Activated CD8-positive, alpha-beta T cell treated with anti-CD3 and anti-CD28 coated beads for 36 hours (primary cell): ENCODE measurements around the gene PRKN. TPM values are rescaled to one million over a fixed set of nuclear protein-coding genes. Genes with fewer than 3 reads are reported as not detected.

Source experiments
- ATAC-seq: fragments of 200-7000 bp; cut with Tn5 transposase; one replicate; pipeline ENCODE4 v1.10.0; 2021; ENCODE audit warnings: mild to moderate bottlenecking, moderate library complexity
- CTCF ChIA-PET: fragments of 350-600 bp; sonication (Branson Sonifier 250); formaldehyde crosslinking; loops from one replicate; lab custom pipeline; 2021; ENCODE audit warnings: antibody characterized with exemption; lab: Charles Lee
- POLR2A ChIA-PET: fragments of 350-600 bp; sonication (Branson Sonifier 250); formaldehyde crosslinking; loops from one replicate; lab custom pipeline; 2021; ENCODE audit warnings: antibody characterized with exemption; lab: Charles Lee
- DNase-seq: peaks from one replicate; pipeline ENCODE4 v3.0.0-alpha.2; 2020
- H3K27ac Mint-ChIP-seq: one replicate; pipeline ENCODE4 v1.8.0; 2021; ENCODE audit warnings: mild to moderate bottlenecking, mixed read lengths
- H3K27me3 Mint-ChIP-seq: one replicate; pipeline ENCODE4 v1.8.0; 2021; ENCODE audit warnings: mixed read lengths
- H3K36me3 Mint-ChIP-seq: one replicate; pipeline ENCODE4 v1.8.0; 2021; ENCODE audit warnings: low read depth, mixed read lengths
- H3K4me1 Mint-ChIP-seq: one replicate; pipeline ENCODE4 v1.8.0; 2021; ENCODE audit warnings: low read depth, mixed read lengths
- H3K4me3 Mint-ChIP-seq: one replicate; pipeline ENCODE4 v1.8.0; 2021; ENCODE audit warnings: mild to moderate bottlenecking, moderate library complexity, mixed read lengths
- H3K9me3 Mint-ChIP-seq: one replicate; pipeline ENCODE4 v1.8.0; 2021; ENCODE audit warnings: mixed read lengths
- CTCF ChIP-seq: fragments of 200-600 bp; IDR thresholded peaks from one replicate; pipeline ENCODE4 v1.8.0; 2022; ENCODE audit warnings: antibody characterized with exemption, mild to moderate bottlenecking
- intact Hi-C: fragments of 100-400 bp; cut with micrococcal nuclease; formaldehyde crosslinking; loops from one replicate; pipeline ENCODE4 v1.10.0; 2022
- total RNA-seq, 2 experiments: library from RNA; stranded (reverse); gene quantifications; one replicate each; pipeline ENCODE4 v1.2.3, GENCODE V29; 2021

The PRKN gene
- total RNA-seq, 2 experiments from 2014 or later: 1.2 to 1.4 TPM

- TF ChIP-seq CTCF: no peak
- Mint-ChIP-seq H3K36me3 (no peaks in the 10 kb centered on the region), H3K27ac (no peak overlapping the region), H3K9me3 (peaks cover 2% of the 10 kb centered on the region), H3K4me3 (no peak overlapping the region), H3K4me1 (peaks cover 10% of the 10 kb centered on the region), H3K27me3 (no peaks in the 10 kb centered on the region)
- DNase-seq (no peak), ATAC-seq (no peak)
- POLR2A ChIA-PET: no interaction called here
- CTCF ChIA-PET: no interaction called here
- intact Hi-C loops: no loop called here
Observed at GRCh38 chr6:161630674-161631073, 1096.9 kb downstream of the PRKN start.

- POLR2A ChIA-PET: no interaction called here
- DNase-seq: no peak
- no peaks in the 10 kb centered on the region for H3K36me3 Mint-ChIP-seq
- no peaks in the 10 kb centered on the region for H3K27me3 Mint-ChIP-seq
- no peaks in the 10 kb centered on the region for H3K9me3 Mint-ChIP-seq
- H3K4me3 Mint-ChIP-seq: no peak overlapping the region
- intact Hi-C loops: no loop called here
- ATAC-seq: no peak
- H3K27ac Mint-ChIP-seq: no peak overlapping the region
- no peak for TF ChIP-seq CTCF
- CTCF ChIA-PET: no interaction called here
- H3K4me1 Mint-ChIP-seq: no peaks in the 10 kb centered on the region
Observed at GRCh38 chr6:161626132-161626676, 1101.4 kb downstream of the PRKN start.

- no peaks in the 10 kb centered on the region for H3K27me3 Mint-ChIP-seq
- TF ChIP-seq CTCF: no peak
- no peaks in the 10 kb centered on the region for H3K4me1 Mint-ChIP-seq
- ChIA-PET CTCF (interaction anchor here (1.2 kb wide), 1 partner anchor 206 kb away, joined by 3 read pairs; no protein-coding TSS in a partner anchor), POLR2A (no interaction called here)
- H3K27ac Mint-ChIP-seq: no peak overlapping the region
- no peaks in the 10 kb centered on the region for H3K9me3 Mint-ChIP-seq
- no peak overlapping the region for H3K4me3 Mint-ChIP-seq
- DNase-seq: no peak
- no peak for ATAC-seq
- no peaks in the 10 kb centered on the region for H3K36me3 Mint-ChIP-seq
- intact Hi-C loops: no loop called here
Observed at GRCh38 chr6:161624111-161624510, 1103.5 kb downstream of the PRKN start.

GRCh38 chr6:161622779-161623178, 1104.8 kb downstream of the PRKN start:
- DNase-seq (no peak), ATAC-seq (no peak)
- ChIA-PET POLR2A (no interaction called here), CTCF (interaction anchor here (1.2 kb wide), 1 partner anchor 204 kb away, joined by 3 read pairs; no protein-coding TSS in a partner anchor)
- intact Hi-C loops: no loop called here
- Mint-ChIP-seq H3K4me3 (no peak overlapping the region), H3K27me3 (no peaks in the 10 kb centered on the region), H3K36me3 (no peaks in the 10 kb centered on the region), H3K27ac (no peak overlapping the region), H3K9me3 (no peaks in the 10 kb centered on the region), H3K4me1 (no peaks in the 10 kb centered on the region)
- TF ChIP-seq CTCF: no peak

GRCh38 chr6:161618831-161619454, 1108.6 kb downstream of the PRKN start:
- CTCF ChIA-PET: no interaction called here
- Mint-ChIP-seq H3K4me3 (no peak overlapping the region), H3K4me1 (no peaks in the 10 kb centered on the region), H3K27ac (no peak overlapping the region), H3K27me3 (no peaks in the 10 kb centered on the region), H3K9me3 (no peaks in the 10 kb centered on the region), H3K36me3 (no peaks in the 10 kb centered on the region)
- no peak for ATAC-seq
- POLR2A ChIA-PET: no interaction called here
- DNase-seq: no peak
- intact Hi-C loops: no loop called here
- no peak for TF ChIP-seq CTCF
